Small intestine (tissue), 7 donors: Measurements from ENCODE around the gene FGF5. TPM values are rescaled to one million over a fixed set of nuclear protein-coding genes. Genes with fewer than 3 reads are reported as not detected.
"Not testable (repeated sequence)": the region's sequence is repeated elsewhere in the genome, so short reads cannot be mapped to it uniquely, and the experiment has no call there.

Experiments
- DNase-seq, 2 donors: peaks; one replicate each; pipeline versions ENCODE4 v3.0.0 to v3.0.0-alpha.2; 2013
- FAIRE-seq: peaks from 2 replicates; lab custom pipeline; 2012; peaks lifted over from hg19 to GRCh38; lab: Jason Lieb, UNC
- H3K27ac ChIP-seq, 3 donors: one replicate each; pipeline ENCODE4 v1.5.1; 2013; ENCODE audit warnings: low read length in 2 of 3, mild to moderate bottlenecking in 2 of 3, control low read depth in 1 of 3, inconsistent platforms in 1 of 3, low read depth in 1 of 3, moderate library complexity in 1 of 3
- H3K27me3 ChIP-seq, 3 donors: one replicate each; pipeline ENCODE4 v1.6.1; 2013; ENCODE audit warnings: low read length in 3 of 3, inconsistent platforms in 1 of 3; ENCODE audit not compliant: control insufficient read depth in 3 of 3, insufficient read depth in 3 of 3
- H3K36me3 ChIP-seq, 3 donors: one replicate each; pipeline ENCODE4 v1.6.1; 2013; ENCODE audit warnings: low read length in 3 of 3, inconsistent platforms in 1 of 3, low read depth in 1 of 3, mild to moderate bottlenecking in 1 of 3, moderate library complexity in 1 of 3; ENCODE audit not compliant: control insufficient read depth in 3 of 3, insufficient read depth in 2 of 3
- H3K4me1 ChIP-seq, 3 donors: one replicate each; pipeline ENCODE4 v1.6.1; 2013; ENCODE audit warnings: low read length in 2 of 3, inconsistent platforms in 1 of 3, low read depth in 1 of 3, mild to moderate bottlenecking in 1 of 3, moderate library complexity in 1 of 3; ENCODE audit not compliant: control insufficient read depth in 3 of 3, insufficient read depth in 2 of 3
- H3K4me3 ChIP-seq, 3 donors: one replicate each; pipeline ENCODE4 v1.5.1; 2013; ENCODE audit warnings: low read length in 3 of 3, control low read depth in 1 of 3, inconsistent platforms in 1 of 3, low read depth in 1 of 3, mild to moderate bottlenecking in 1 of 3, moderate library complexity in 1 of 3
- H3K9me3 ChIP-seq, 2 donors: one replicate each; pipeline ENCODE4 v1.6.1; 2013; ENCODE audit warnings: low read depth in 1 of 2, low read length in 1 of 2; ENCODE audit not compliant: control insufficient read depth in 2 of 2, insufficient read depth in 1 of 2
- whole genome bisulfite sequencing, 3 donors: extraction: QIAGEN DNeasy Blood & Tissue Kit; methylation state at CpG; one replicate each; pipeline ENCODE4 v1.1.7; 2013; 5-methylcytosine and 5-hydroxymethylcytosine counted together
- polyA plus RNA-seq, 4 donors: library from polyadenylated mRNA; stranded (reverse) in 3 of 4; unstranded in 1 of 4; fragments of 200-250 nt in 3 of 4; fragments of 120-200 nt in 1 of 4; gene quantifications; one replicate each; pipeline versions ENCODE4 v1.2.1 to v1.2.3, GENCODE V29; 2013
- donor health status: healthy with polysubstance abuse.
- donor health status: control.
- donor health status: control.
- donor health status: Bipolar disorder and iron deficiency.
- donor health status: healthy.

Gene FGF5
- polyA plus RNA-seq, 4 donors = 0.01 to 0.10 TPM; not detected in 2

- peaks cover 0 to 5% (median 3%) of the 10 kb centered on the region in 3 donors for H3K27me3 ChIP-seq
- H3K9me3 ChIP-seq = no peaks in the 10 kb centered on the region
- FAIRE-seq (no peak), DNase-seq (no peak)
- no peak overlapping the region for H3K27ac ChIP-seq
- no peak overlapping the region for H3K4me3 ChIP-seq
- H3K4me1 ChIP-seq = no peaks in the 10 kb centered on the region
- WGBS, 3 donors = 9 to 59% (median 33%) methylated on average over 6 of the region's 6 CpGs
- no peaks in the 10 kb centered on the region for H3K36me3 ChIP-seq
These were observed 23.0 kb upstream of the FGF5 start for GRCh38 chr4:80243274-80244018.

- FAIRE-seq, H3K36me3 ChIP-seq, H3K4me1 ChIP-seq, H3K9me3 ChIP-seq, H3K4me3 ChIP-seq, DNase-seq, H3K27ac ChIP-seq, H3K27me3 ChIP-seq: not testable (repeated sequence)
- 95 to 96% (median 95%) methylated on average over 1 of the region's 1 CpG for WGBS, 3 donors
These were observed 19.0 kb upstream of the FGF5 start for GRCh38 chr4:80247484-80247883.

GRCh38 chr4:80249144-80249543, 17.3 kb upstream of the FGF5 start:
- FAIRE-seq = no peak
- 72 to 76% (median 75%) methylated on average over 1 of the region's 1 CpG for WGBS, 3 donors
- H3K36me3 ChIP-seq = no peaks in the 10 kb centered on the region

GRCh38 chr4:80252427-80252826, 14.0 kb upstream of the FGF5 start:
- DNase-seq (no peak), FAIRE-seq (no peak)
- H3K27ac ChIP-seq = no peak overlapping the region
- H3K4me3 ChIP-seq = no peak overlapping the region
- H3K27me3 ChIP-seq = peaks cover 0 to 3% (median 2%) of the 10 kb centered on the region in 3 donors
- no peaks in the 10 kb centered on the region for H3K36me3 ChIP-seq
- H3K9me3 ChIP-seq = no peaks in the 10 kb centered on the region
- H3K4me1 ChIP-seq = no peaks in the 10 kb centered on the region

More at GRCh38 chr4:80249144-80249543, 17.3 kb upstream of the FGF5 start:
- Histone ChIP-seq H3K27ac (no peak overlapping the region), H3K27me3 (no peaks in the 10 kb centered on the region), H3K4me1 (no peaks in the 10 kb centered on the region), H3K9me3 (no peaks in the 10 kb centered on the region), H3K4me3 (no peak overlapping the region)
- DNase-seq = no peak

GRCh38 chr4:80252953-80253352, 13.5 kb upstream of the FGF5 start:
- no peak overlapping the region for H3K27ac ChIP-seq
- no peaks in the 10 kb centered on the region for H3K9me3 ChIP-seq
- H3K36me3 ChIP-seq = no peaks in the 10 kb centered on the region
- DNase-seq (no peak), FAIRE-seq (no peak)
- no peaks in the 10 kb centered on the region for H3K4me1 ChIP-seq
- no peak overlapping the region for H3K4me3 ChIP-seq
- H3K27me3 ChIP-seq = peaks cover 0 to 3% (median 3%) of the 10 kb centered on the region in 3 donors

GRCh38 chr4:80253510-80253909, 13.0 kb upstream of the FGF5 start:
- 53 to 68% (median 57%) methylated on average over 4 of the region's 4 CpGs for WGBS, 3 donors

GRCh38 chr4:80254114-80254513, 12.3 kb upstream of the FGF5 start:
- Histone ChIP-seq H3K4me3 (no peak overlapping the region), H3K4me1 (no peaks in the 10 kb centered on the region), H3K9me3 (no peaks in the 10 kb centered on the region), H3K36me3 (no peaks in the 10 kb centered on the region), H3K27me3 (peaks cover 0 to 7% (median 5%) of the 10 kb centered on the region in 3 donors), H3K27ac (no peak overlapping the region)
- DNase-seq = no peak
- 79 to 91% (median 90%) methylated on average over 2 of the region's 2 CpGs for WGBS, 3 donors
- FAIRE-seq = no peak

More at GRCh38 chr4:80253510-80253909, 13.0 kb upstream of the FGF5 start:
- H3K27me3 ChIP-seq = peaks cover 0 to 5% (median 3%) of the 10 kb centered on the region in 3 donors
- no peak overlapping the region for H3K4me3 ChIP-seq
- no peak overlapping the region for H3K27ac ChIP-seq
- no peak for FAIRE-seq
- H3K9me3 ChIP-seq = no peaks in the 10 kb centered on the region
- no peaks in the 10 kb centered on the region for H3K36me3 ChIP-seq
- no peaks in the 10 kb centered on the region for H3K4me1 ChIP-seq
- DNase-seq = no peak

GRCh38 chr4:80255329-80256095, 11.0 kb upstream of the FGF5 start:
- H3K4me3 ChIP-seq = no peak overlapping the region

More at GRCh38 chr4:80255329-80256095, 11.0 kb upstream of the FGF5 start:
- Histone ChIP-seq H3K36me3 (no peaks in the 10 kb centered on the region), H3K9me3 (no peaks in the 10 kb centered on the region), H3K27me3 (peaks cover 0 to 9% (median 5%) of the 10 kb centered on the region in 3 donors), H3K4me1 (no peaks in the 10 kb centered on the region), H3K27ac (no peak overlapping the region)
- 55 to 67% (median 57%) methylated on average over 7 of the region's 7 CpGs for WGBS, 3 donors
- FAIRE-seq = no peak
- DNase-seq = no peak
